Measurements from ENCODE around the gene PGM2L1.
A peak's percentile ranks its signal among the peaks of the same experiment; 100 is the strongest.

The PGM2L1 gene

DNA sequence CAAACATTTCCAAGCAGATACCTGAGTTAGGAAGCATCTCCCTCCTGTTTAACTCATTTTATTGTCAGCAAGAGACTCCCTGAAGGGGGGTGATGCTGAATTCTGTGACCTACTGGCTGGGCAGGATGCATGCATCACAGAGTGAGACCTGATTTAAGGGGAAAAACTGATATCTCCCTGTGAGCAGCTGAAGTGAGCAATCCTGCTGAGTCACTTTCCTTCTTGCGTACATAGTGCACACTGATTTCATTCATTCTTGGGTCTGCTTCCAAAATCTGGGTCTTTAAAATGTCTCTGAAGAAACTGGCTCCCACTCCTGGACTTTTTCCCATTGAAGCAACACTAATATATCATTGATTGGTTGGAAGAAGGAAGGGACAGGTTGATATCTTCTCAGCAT is 110.1 kb downstream of the PGM2L1 start:
- DNase-seq: no peak

DNA sequence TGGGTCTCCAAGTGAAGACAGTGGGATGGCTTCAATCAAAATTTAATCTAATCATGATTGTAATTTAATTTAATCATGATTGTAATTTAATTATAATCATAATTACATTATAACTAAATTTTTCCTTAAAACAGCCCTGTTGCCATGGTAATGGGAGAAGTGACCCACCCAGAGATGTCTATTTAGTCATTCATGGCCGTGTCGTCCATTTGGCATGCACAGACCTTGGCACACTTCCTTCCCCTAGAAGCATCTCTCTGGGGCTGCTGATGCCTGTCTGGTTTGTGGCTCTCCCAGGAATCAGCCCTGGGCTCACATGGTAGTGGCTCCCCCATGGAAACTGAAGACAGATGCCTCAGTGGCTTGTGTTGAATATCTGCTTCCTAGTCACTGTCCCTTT is 113.8 kb downstream of the PGM2L1 start:
- DNase-seq: no peak

DNA sequence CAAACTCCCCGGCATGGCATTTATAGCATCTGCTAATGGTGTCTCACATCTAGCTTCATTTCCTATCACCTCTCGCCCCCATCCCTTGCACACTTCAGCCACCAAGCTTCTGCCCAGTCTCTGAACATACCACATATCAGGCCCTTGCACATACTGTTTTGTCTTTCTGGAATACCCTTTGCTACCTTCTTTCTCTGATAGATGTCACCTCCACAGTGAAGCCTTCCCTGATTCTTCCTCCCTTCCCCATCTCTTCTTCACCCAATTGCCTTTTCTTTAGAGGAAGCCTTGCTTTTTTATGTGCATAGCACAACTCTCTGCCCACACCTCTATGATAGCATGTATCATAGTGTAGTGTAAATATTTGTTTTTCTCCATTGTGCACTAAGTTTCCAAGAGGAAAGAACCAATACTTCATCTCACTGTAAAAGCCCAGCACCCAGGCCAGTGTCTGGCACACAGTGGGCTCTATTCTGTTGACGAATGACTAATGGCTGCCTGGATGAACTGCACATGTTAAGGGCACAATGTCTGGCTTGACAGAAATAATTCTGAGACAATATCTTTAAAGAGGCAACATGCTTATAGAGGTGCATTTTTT is 114.6 kb downstream of the PGM2L1 start:
- no peak for DNase-seq

DNA sequence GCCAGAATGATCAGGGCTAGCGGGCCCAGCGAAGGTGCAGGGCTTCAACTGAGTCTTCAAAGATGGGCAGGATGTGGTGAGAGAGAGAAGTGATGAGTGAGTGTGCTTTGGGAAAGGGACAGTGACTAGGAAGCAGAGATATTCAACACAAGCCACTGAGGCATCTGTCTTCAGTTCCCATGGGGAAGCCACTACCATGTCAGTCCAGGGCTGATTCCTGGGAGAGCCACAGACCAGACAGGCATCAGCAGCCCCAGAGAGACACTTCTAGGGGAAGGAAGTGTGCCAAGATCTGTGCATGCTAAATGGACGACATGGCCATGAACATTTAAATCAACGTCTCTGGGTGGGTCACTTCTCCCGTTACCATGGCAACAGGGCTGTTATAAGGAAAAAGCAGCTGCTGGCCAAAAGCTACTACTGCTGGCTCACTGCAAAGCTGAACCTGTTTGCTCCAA is 115.3 kb downstream of the PGM2L1 start:
- DNase-seq: peak in 1 of 3 experiments; percentile 24

DNA sequence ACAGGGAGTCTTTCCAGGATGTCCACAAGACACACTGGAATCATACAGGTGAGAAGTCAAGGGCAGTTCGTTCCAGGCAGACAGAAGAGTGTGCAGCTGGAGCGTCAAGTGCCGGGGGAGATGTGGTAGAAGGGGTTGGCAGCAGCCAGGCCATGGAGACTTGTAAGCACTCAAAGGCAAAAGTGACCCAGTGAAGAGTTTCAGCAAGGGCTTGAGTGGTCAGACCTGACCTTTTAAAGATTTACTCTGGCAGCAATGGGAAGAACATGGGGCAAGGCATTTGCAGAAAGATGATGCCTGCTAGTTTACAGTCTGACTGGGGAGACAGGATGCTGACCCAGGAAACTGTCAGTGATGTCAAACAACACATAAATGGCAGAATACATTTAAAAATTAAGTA is 115.8 kb downstream of the PGM2L1 start:
- no peak for DNase-seq

DNA sequence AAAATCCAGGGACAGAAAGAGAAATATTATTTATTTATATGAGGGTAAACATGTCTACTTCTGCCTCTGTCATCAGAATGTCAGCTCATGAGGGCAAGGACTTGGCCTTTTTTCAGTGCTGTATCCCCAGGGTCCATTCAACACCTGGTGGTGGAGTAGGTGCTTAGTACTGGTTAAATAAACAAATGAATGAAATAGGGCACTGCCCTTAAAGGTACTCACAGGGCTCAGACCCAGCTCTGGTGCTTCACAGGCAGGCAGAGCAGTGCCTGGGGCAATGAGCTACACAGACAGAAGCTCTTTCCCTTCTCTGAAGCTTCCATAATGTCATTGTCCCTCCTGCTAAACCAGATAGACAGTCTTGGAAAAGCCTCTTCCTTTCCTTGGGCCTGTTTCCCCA is 117.7 kb downstream of the PGM2L1 start:
- DNase-seq: no peak

All from NCI-H1417 (cell line).